Activated CD4-positive, alpha-beta T cell treated with anti-CD3 and anti-CD28 coated beads, Interleukin-2, amount 10 ng/mL, durations not matched to agents 24 days and 14 days (primary cell): ENCODE measurements around the gene P2RX2. TPM values are rescaled to one million over a fixed set of nuclear protein-coding genes. Genes with fewer than 3 reads are reported as not detected.

Source experiments
- DNase-seq: peaks from one replicate; pipeline ENCODE4 v3.0.0; 2022
- H3K27ac Mint-ChIP-seq: one replicate; pipeline ENCODE4 v1.8.0; 2022; ENCODE audit warnings: mild to moderate bottlenecking, mixed read lengths
- H3K27me3 Mint-ChIP-seq: one replicate; pipeline ENCODE4 v1.8.0; 2022; ENCODE audit warnings: mixed read lengths
- H3K36me3 Mint-ChIP-seq: one replicate; pipeline ENCODE4 v1.8.0; 2022; ENCODE audit warnings: low read depth, mild to moderate bottlenecking, mixed read lengths
- H3K4me1 Mint-ChIP-seq: one replicate; pipeline ENCODE4 v1.8.0; 2021; ENCODE audit warnings: mixed read lengths
- H3K4me3 Mint-ChIP-seq: one replicate; pipeline ENCODE4 v1.8.0; 2022; ENCODE audit warnings: mild to moderate bottlenecking, moderate library complexity, mixed read lengths
- H3K9me3 Mint-ChIP-seq: one replicate; pipeline ENCODE4 v1.8.0; 2021; ENCODE audit warnings: mixed read lengths
- intact Hi-C: fragments of 100-400 bp; cut with micrococcal nuclease; formaldehyde crosslinking; loops from one replicate; pipeline ENCODE4 v1.15.1; 2023
- total RNA-seq: library from RNA; stranded (reverse); gene quantifications from 2 replicates; pipeline ENCODE4 v1.2.3, GENCODE V29; 2022

Gene P2RX2
- total RNA-seq, 1 donor from 2014 or later, result not detected

GRCh38 chr12:132653567-132654290 is 35.2 kb downstream of the P2RX2 start:
- DNase-seq, result no peak
- Mint-ChIP-seq H3K27me3 (no peaks in the 10 kb centered on the region), H3K9me3 (no peaks in the 10 kb centered on the region), H3K4me3 (no peak overlapping the region), H3K4me1 (no peaks in the 10 kb centered on the region), H3K36me3 (peaks cover 55% of the 10 kb centered on the region), H3K27ac (no peak overlapping the region)
- intact Hi-C loops, result no loop called here

- no peak for DNase-seq
- no peaks in the 10 kb centered on the region for H3K27me3 Mint-ChIP-seq
- intact Hi-C loops, result no loop called here
- no peak overlapping the region for H3K4me3 Mint-ChIP-seq
- H3K27ac Mint-ChIP-seq, result no peak overlapping the region
- peaks cover 66% of the 10 kb centered on the region for H3K36me3 Mint-ChIP-seq
- H3K4me1 Mint-ChIP-seq, result peaks cover 16% of the 10 kb centered on the region
- H3K9me3 Mint-ChIP-seq, result no peaks in the 10 kb centered on the region
Measured at GRCh38 chr12:132657004-132657727, 38.6 kb downstream of the P2RX2 start.

GRCh38 chr12:132658149-132658894 is 39.7 kb downstream of the P2RX2 start:
- Mint-ChIP-seq H3K27ac (no peak overlapping the region), H3K9me3 (no peaks in the 10 kb centered on the region), H3K36me3 (peaks cover 69% of the 10 kb centered on the region), H3K27me3 (no peaks in the 10 kb centered on the region), H3K4me3 (no peak overlapping the region), H3K4me1 (peaks cover 26% of the 10 kb centered on the region)
- DNase-seq, result no peak
- intact Hi-C loops, result no loop called here

- Mint-ChIP-seq H3K27me3 (no peaks in the 10 kb centered on the region), H3K27ac (no peak overlapping the region), H3K4me3 (no peak overlapping the region)
Measured at GRCh38 chr12:132659146-132659545, 40.6 kb downstream of the P2RX2 start.

GRCh38 chr12:132660052-132660451 is 41.5 kb downstream of the P2RX2 start:
- H3K36me3 Mint-ChIP-seq, result peaks cover 72% of the 10 kb centered on the region
- H3K4me1 Mint-ChIP-seq, result peaks cover 32% of the 10 kb centered on the region
- DNase-seq, result no peak
- no peak overlapping the region for H3K4me3 Mint-ChIP-seq
- no peak overlapping the region for H3K27ac Mint-ChIP-seq
- intact Hi-C loops, result no loop called here
- H3K9me3 Mint-ChIP-seq, result no peaks in the 10 kb centered on the region
- no peaks in the 10 kb centered on the region for H3K27me3 Mint-ChIP-seq

More at GRCh38 chr12:132659146-132659545, 40.6 kb downstream of the P2RX2 start:
- H3K4me1 Mint-ChIP-seq, result peaks cover 28% of the 10 kb centered on the region
- no peaks in the 10 kb centered on the region for H3K9me3 Mint-ChIP-seq
- H3K36me3 Mint-ChIP-seq, result peaks cover 69% of the 10 kb centered on the region
- no peak for DNase-seq
- intact Hi-C loops, result no loop called here

- Mint-ChIP-seq H3K27me3 (no peaks in the 10 kb centered on the region), H3K4me1 (peaks cover 34% of the 10 kb centered on the region), H3K9me3 (no peaks in the 10 kb centered on the region), H3K36me3 (peaks cover 79% of the 10 kb centered on the region), H3K4me3 (no peak overlapping the region), H3K27ac (peak overlapping the region; percentile 62)
- DNase-seq, result no peak
- intact Hi-C loops, result no loop called here
Measured at GRCh38 chr12:132660996-132661395, 42.4 kb downstream of the P2RX2 start.

- no peaks in the 10 kb centered on the region for H3K27me3 Mint-ChIP-seq
- peak overlapping the region; percentile 20 for H3K27ac Mint-ChIP-seq
Measured at GRCh38 chr12:132661972-132662371, 43.4 kb downstream of the P2RX2 start.

GRCh38 chr12:132662901-132663755 is 44.6 kb downstream of the P2RX2 start:
- DNase-seq, result no peak
- peak overlapping the region; percentile 52 for H3K27ac Mint-ChIP-seq
- no peaks in the 10 kb centered on the region for H3K27me3 Mint-ChIP-seq
- H3K9me3 Mint-ChIP-seq, result no peaks in the 10 kb centered on the region
- intact Hi-C loops, result no loop called here
- H3K4me3 Mint-ChIP-seq, result peak overlapping the region; percentile 12
- H3K4me1 Mint-ChIP-seq, result peaks cover 34% of the 10 kb centered on the region
- H3K36me3 Mint-ChIP-seq, result peaks cover 78% of the 10 kb centered on the region

More at GRCh38 chr12:132661972-132662371, 43.4 kb downstream of the P2RX2 start:
- intact Hi-C loops, result no loop called here
- Mint-ChIP-seq H3K4me1 (peaks cover 34% of the 10 kb centered on the region), H3K36me3 (peaks cover 82% of the 10 kb centered on the region), H3K4me3 (no peak overlapping the region), H3K9me3 (no peaks in the 10 kb centered on the region)
- no peak for DNase-seq

- peaks cover 34% of the 10 kb centered on the region for H3K4me1 Mint-ChIP-seq
- H3K27me3 Mint-ChIP-seq, result no peaks in the 10 kb centered on the region
- DNase-seq, result no peak
- no peak overlapping the region for H3K4me3 Mint-ChIP-seq
- no peak overlapping the region for H3K27ac Mint-ChIP-seq
- peaks cover 78% of the 10 kb centered on the region for H3K36me3 Mint-ChIP-seq
- intact Hi-C loops, result no loop called here
- H3K9me3 Mint-ChIP-seq, result no peaks in the 10 kb centered on the region
Measured at GRCh38 chr12:132664206-132665148, 45.9 kb downstream of the P2RX2 start.

- Mint-ChIP-seq H3K9me3 (no peaks in the 10 kb centered on the region), H3K36me3 (peaks cover 78% of the 10 kb centered on the region), H3K4me1 (peaks cover 31% of the 10 kb centered on the region), H3K27ac (no peak overlapping the region), H3K27me3 (no peaks in the 10 kb centered on the region), H3K4me3 (no peak overlapping the region)
- no peak for DNase-seq
- intact Hi-C loops, result no loop called here
Measured at GRCh38 chr12:132665149-132665491, 46.5 kb downstream of the P2RX2 start.

GRCh38 chr12:132665794-132666193 is 47.2 kb downstream of the P2RX2 start:
- H3K27ac Mint-ChIP-seq, result no peak overlapping the region
- H3K9me3 Mint-ChIP-seq, result no peaks in the 10 kb centered on the region
- H3K4me3 Mint-ChIP-seq, result no peak overlapping the region
- no peaks in the 10 kb centered on the region for H3K27me3 Mint-ChIP-seq
- peaks cover 75% of the 10 kb centered on the region for H3K36me3 Mint-ChIP-seq
- peaks cover 24% of the 10 kb centered on the region for H3K4me1 Mint-ChIP-seq
- intact Hi-C loops, result no loop called here
- no peak for DNase-seq

GRCh38 chr12:132668191-132669088 is 49.9 kb downstream of the P2RX2 start:
- no peak overlapping the region for H3K27ac Mint-ChIP-seq
- intact Hi-C loops, result no loop called here
- peaks cover 11% of the 10 kb centered on the region for H3K4me1 Mint-ChIP-seq
- no peaks in the 10 kb centered on the region for H3K9me3 Mint-ChIP-seq
- no peak overlapping the region for H3K4me3 Mint-ChIP-seq
- peaks cover 69% of the 10 kb centered on the region for H3K36me3 Mint-ChIP-seq
- no peak for DNase-seq
- no peaks in the 10 kb centered on the region for H3K27me3 Mint-ChIP-seq
